ENCODE measurements around the gene SCG3. TPM values are rescaled to one million over a fixed set of nuclear protein-coding genes. Genes with fewer than 3 reads are reported as not detected.

Gene SCG3
- total and polyA plus RNA-seq, 2 of the 4 experiments (the other 2 are of a cell fraction) = 0.02 TPM; not detected in 1

- DNase-seq (no peak), ATAC-seq (ENCODE audit: low read depth) (no peak)
- in situ Hi-C loops (cut with MboI; ENCODE audit: low sequenced_read_pairs) (no loop called here), dilution Hi-C loops (cut with HindIII; ENCODE audit: low sequenced_read_pairs, unreplicated experiment) (no loop called here), intact Hi-C loops (cut with micrococcal nuclease) (no loop called here)
- no peak overlapping the region for H4K5ac ChIP-seq (ENCODE audit: low read depth, low read length)
- H4K91ac ChIP-seq (ENCODE audit: insufficient read depth, low read depth, low read length) = no peak overlapping the region
- BruUV-seq (replicated peaks) = no TSS peak
- no peaks in the 10 kb centered on the region for H3K36me3 ChIP-seq (ENCODE audit: control insufficient read depth, insufficient read depth, low read length)
- H3K56ac ChIP-seq (ENCODE audit: extremely low read depth, insufficient read depth, low read length) = no peak overlapping the region
- no peaks in the 10 kb centered on the region for H3K9me3 ChIP-seq (ENCODE audit: control insufficient read depth, insufficient read depth, low read length)
- no peak overlapping the region for H2AFZ ChIP-seq (replicated peaks; ENCODE audit: low read length, poor library complexity)
- no peak overlapping the region for H3K27ac ChIP-seq (ENCODE audit: insufficient read depth, low read length)
- H3K4ac ChIP-seq (ENCODE audit: low read depth, low read length) = no peak overlapping the region
- no peak overlapping the region for H3K18ac ChIP-seq (ENCODE audit: low read depth, low read length)
- no peaks in the 10 kb centered on the region for H4K20me1 ChIP-seq (ENCODE audit: insufficient read depth, low read length)
- ChIA-PET POLR2A (ENCODE audit: unreplicated experiment) (no interaction called here), CTCF (no interaction called here)
- no peak overlapping the region for H3K14ac ChIP-seq (replicated peaks; ENCODE audit: low read depth, low read length)
- peaks cover 14% of the 10 kb centered on the region for H3K27me3 ChIP-seq (ENCODE audit: control insufficient read depth, insufficient read depth, low read length)
- H2BK5ac ChIP-seq (ENCODE audit: low read depth, low read length, poor library complexity, severe bottlenecking) = no peak overlapping the region
- no peak overlapping the region for H3K23ac ChIP-seq (ENCODE audit: low read depth, low read length)
- TF ChIP-seq CTCF (conservative IDR thresholded peaks at IDR 0.05; ENCODE audit: low read depth, low read length) = no peak
- no peak for TF ChIP-seq NFE2L2 (IDR thresholded peaks at IDR 0.05; ENCODE audit: low read depth, low read length)
- TF ChIP-seq CHD1 (IDR thresholded peaks at IDR 0.05; ENCODE audit: low read depth, low read length) = no peak
- no peak for TF ChIP-seq SMC3 (IDR thresholded peaks at IDR 0.05; ENCODE audit: low read depth, low read length)
- no peak for TF ChIP-seq RFX5 (IDR thresholded peaks at IDR 0.05; ENCODE audit: low read depth, low read length)
- TF ChIP-seq BHLHE40 (IDR thresholded peaks at IDR 0.05; ENCODE audit: low read depth, low read length) = no peak
- TF ChIP-seq CEBPB (IDR thresholded peaks at IDR 0.05; ENCODE audit: low read depth, low read length) = no peak
- TF ChIP-seq MXI1 (IDR thresholded peaks at IDR 0.05; ENCODE audit: borderline replicate concordance, low read depth, low read length) = no peak
- TF ChIP-seq RAD21 (IDR thresholded peaks at IDR 0.05; ENCODE audit: low read length) = no peak
- TF ChIP-seq FOS (IDR thresholded peaks at IDR 0.05; ENCODE audit: low read depth, low read length) = no peak
- no peak for TF ChIP-seq POLR2A (IDR thresholded peaks at IDR 0.05; ENCODE audit: low read depth, low read length)
- no peak for TF ChIP-seq RCOR1 (IDR thresholded peaks at IDR 0.05; ENCODE audit: insufficient replicate concordance, low read length)
- TF ChIP-seq MAFK (IDR thresholded peaks at IDR 0.05; ENCODE audit: low read depth, low read length) = no peak
- TF ChIP-seq USF2 (IDR thresholded peaks at IDR 0.05; ENCODE audit: low read depth, low read length) = no peak
- no peak for TF ChIP-seq ELK1 (IDR thresholded peaks at IDR 0.05; ENCODE audit: borderline replicate concordance, low read depth, low read length)
- TF ChIP-seq MAZ (IDR thresholded peaks at IDR 0.05; ENCODE audit: borderline replicate concordance, low read depth, low read length) = no peak
- no peak overlapping the region for H2BK15ac ChIP-seq (ENCODE audit: low read depth, low read length)
- no peak overlapping the region for H3K4me3 ChIP-seq (ENCODE audit: insufficient read depth, low read depth, low read length)
- no peaks in the 10 kb centered on the region for H3K79me1 ChIP-seq (ENCODE audit: low read depth in 1 of 2, low read length in 2 of 2)
- H4K8ac ChIP-seq (ENCODE audit: low read depth in 2 of 2, low read length in 2 of 2) = no peak overlapping the region
- H3K4me1 ChIP-seq (ENCODE audit: control insufficient read depth, insufficient read depth, low read length) = no peaks in the 10 kb centered on the region
- H3K9ac ChIP-seq (ENCODE audit: low read depth, low read length) = no peak overlapping the region
- no peak overlapping the region for H2BK120ac ChIP-seq (ENCODE audit: low read depth, low read length)
- 40% methylated on average over 1 of the region's 5 CpGs; no CpG with 5 or more reads in 1 of the 2 experiments for WGBS, 2 experiments (ENCODE audit: extremely low coverage in 2 of 2, insufficient read length in 1 of 2)
- H3K4me2 ChIP-seq (ENCODE audit: low read depth, low read length) = no peak overlapping the region
- H2AK9ac ChIP-seq (replicated peaks; ENCODE audit: low read depth, low read length, poor library complexity) = no peak overlapping the region
- no peak overlapping the region for H2BK20ac ChIP-seq (ENCODE audit: low read depth, low read length)
- H2AK5ac ChIP-seq (ENCODE audit: low read depth, low read length) = no peak overlapping the region
- H3K9me1 ChIP-seq (ENCODE audit: insufficient read depth, low read length) = no peaks in the 10 kb centered on the region
Observed at GRCh38 chr15:51668446-51668845, 12.9 kb upstream of the SCG3 start.
